GM21528 (cell line): ENCODE data around the gene RSPRY1.
"Not testable (repeated sequence)": the region's sequence is repeated elsewhere in the genome, so short reads cannot be mapped to it uniquely, and the experiment has no call there.

Experiments used
- ATAC-seq: cut with Tn5 transposase; IDR thresholded peaks from one replicate; pipeline ENCODE4 v1.9.1; 2021; ENCODE audit warnings: mild to moderate bottlenecking, moderate library complexity; ENCODE audit not compliant: unreplicated experiment, low FRiP score

The RSPRY1 gene

DNA sequence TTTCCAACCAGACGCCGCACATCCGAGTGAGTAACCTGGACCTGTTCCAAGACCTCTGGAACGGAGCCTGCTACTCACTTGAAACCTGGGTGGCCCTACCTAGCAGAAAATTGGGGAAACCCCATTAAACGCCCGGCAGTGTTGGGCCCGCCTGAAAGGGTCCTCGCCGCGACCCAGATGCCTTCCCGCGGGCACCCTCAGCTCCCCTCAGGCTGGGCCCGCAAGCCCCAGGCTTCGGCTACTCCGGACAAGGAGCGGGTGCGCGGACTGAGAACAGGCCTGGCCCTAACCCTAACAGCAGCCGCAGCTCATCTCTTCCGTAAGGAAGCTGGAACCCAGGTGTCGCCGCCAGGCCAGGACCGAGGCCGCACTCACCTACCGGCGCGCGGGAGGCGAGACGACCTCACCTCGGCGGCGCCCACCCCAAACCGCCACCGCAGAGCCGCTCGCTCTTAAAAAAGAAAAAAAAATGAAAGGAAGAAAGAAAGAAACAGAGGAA, 634 bp upstream of the RSPRY1 start:
- peak; percentile 43 for ATAC-seq

DNA sequence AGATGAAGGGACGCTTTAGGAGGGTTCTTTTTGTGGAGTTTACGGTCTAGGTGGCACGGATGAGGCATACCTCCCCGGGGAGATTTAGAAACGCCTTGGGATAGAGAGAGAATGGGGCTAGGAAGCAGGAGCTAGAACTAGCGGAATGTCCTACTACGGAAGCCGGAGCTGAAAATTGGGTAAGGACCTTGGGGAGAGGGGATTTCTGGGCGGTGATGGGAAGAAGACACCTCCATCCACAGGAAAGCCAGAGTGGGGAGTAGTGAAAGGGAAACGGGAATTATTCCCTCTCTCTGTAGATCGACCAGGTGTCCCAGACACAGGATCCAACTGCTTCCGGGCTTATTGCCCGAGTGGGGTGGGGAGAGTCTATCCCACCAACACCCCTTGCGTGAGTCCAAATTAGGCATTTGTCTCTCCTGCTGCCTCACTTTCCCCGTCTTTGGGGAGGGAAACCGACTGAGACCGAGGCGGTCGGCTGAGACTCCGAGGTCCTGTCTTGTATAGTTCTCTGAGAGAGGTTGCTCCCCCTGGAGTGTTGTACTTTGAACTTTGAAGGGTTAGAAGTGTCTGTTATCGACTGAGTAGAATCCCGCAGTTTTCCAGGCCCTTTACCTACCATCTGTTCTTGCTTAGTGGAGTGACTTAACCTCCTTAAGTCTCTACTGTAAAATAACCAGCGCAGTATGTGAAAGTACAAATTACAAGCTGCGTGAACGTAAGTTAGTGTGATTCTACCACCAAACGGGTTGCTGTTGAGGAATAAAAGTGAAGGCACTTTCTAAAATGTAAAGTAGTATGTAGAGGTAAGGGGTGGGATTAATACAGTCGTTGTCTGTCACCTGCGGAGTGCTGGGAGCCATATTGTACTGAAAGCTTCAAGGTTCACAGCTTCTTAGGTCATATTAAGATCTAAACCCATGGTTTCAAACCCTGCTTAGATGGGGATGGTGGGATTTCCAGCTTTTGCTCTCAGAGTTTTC, 1.0 kb downstream of the RSPRY1 start:
- ATAC-seq, result peak; percentile 10

GRCh38 chr16:57187902-57188710, 2.0 kb downstream of the RSPRY1 start:
- ATAC-seq, result not testable (repeated sequence)

- ATAC-seq, result no peak
Observed at GRCh38 chr16:57188711-57189002, 2.5 kb downstream of the RSPRY1 start.

DNA sequence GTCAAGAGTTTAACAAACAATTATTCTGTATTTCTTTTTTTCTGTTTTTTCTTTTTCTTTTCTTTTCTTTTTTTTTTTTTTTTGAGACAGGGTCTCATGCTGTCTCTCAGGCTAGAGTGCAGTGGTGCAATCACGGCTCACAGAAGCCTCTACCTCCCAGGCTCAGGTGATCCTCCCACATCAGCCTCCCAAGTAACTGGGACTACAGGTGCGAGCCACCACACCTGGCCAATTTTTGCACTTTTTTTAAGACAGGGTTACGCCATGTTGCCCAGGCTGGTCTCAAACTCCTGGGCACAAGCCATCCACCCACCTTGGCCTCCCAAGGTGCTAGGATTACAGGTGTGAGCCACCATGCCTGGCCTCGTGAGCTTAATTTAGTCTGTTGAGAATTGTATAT, 3.4 kb downstream of the RSPRY1 start:
- not testable (repeated sequence) for ATAC-seq

DNA sequence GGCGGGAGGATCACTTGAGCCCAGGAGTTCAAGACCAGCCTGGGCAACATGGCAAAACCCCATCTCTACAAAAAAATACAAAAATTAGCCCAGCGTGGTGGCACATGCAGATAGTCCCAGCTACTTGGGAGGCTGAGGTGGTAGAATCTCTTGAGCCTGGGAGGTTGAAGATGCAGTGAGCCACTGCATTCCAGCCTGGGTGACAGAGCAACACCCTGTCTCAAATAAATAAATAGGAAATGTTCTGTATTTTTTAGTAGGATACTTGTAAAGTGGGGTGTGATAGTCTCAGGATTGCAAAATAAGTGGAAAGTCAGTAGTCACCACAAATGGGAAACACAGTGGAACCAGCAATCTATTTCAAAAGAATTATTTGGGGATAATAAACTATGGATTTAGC, 4.0 kb downstream of the RSPRY1 start:
- no peak for ATAC-seq

GRCh38 chr16:57191056-57191571, 5.0 kb downstream of the RSPRY1 start:
- no peak for ATAC-seq

- no peak for ATAC-seq
Observed at GRCh38 chr16:57192146-57192545, 6.0 kb downstream of the RSPRY1 start.

DNA sequence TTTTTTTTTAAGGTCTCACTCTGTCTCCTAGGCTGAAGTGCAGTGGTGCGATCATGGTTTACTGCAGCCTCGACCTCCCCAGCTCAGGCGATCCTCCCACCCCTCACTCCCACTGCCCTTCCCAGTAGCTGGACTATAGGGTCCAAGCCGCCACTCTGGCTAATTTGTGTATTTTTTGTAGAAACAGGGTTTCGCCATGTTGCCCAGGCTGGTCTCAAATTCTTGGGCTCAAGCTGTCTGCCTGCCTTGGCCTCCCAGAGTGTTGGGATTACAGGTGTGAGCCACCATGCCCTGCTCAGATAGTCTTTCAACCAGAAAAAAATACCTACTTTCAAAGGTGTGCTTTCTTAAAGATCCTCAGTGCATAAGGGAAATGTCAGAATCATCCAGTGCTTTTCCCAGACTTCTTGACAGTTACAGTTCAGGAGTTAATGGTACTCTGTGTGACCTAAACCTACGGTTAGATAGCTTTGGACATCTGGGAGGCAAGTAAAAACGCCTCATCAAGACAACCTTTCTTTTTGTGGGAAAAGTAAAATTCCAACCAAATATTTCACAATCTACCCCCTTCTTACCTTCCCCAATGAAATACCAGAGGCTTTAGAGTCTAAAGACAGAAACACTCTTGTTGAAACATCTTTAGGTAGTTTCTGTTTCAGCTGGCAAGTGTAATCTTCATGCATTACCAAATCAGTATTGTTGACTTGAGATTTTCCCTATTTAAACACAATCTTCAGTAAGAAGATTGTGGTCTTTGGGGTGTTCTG, 6.8 kb downstream of the RSPRY1 start:
- no peak for ATAC-seq

GRCh38 chr16:57194512-57194911, 8.4 kb downstream of the RSPRY1 start:
- no peak for ATAC-seq

DNA sequence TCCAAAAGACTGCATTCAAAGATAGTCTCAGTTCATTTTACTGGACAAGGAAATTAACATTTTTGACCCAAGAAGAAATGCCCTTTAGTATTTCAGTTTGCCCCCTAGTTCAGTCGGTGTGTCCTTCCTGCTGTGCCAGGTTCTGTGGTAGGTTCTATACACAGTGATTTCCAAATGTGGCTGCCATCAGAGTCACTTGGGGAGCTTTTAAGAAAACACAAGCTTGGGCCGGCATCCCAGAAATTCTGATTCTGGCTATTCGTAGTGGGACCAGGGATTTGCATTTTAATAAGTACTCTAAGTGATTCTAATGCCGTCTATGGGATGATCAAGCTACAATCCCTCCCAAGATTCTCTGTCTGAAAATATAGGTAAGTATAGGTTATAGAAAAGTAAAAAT, 10.2 kb downstream of the RSPRY1 start:
- ATAC-seq, result no peak

DNA sequence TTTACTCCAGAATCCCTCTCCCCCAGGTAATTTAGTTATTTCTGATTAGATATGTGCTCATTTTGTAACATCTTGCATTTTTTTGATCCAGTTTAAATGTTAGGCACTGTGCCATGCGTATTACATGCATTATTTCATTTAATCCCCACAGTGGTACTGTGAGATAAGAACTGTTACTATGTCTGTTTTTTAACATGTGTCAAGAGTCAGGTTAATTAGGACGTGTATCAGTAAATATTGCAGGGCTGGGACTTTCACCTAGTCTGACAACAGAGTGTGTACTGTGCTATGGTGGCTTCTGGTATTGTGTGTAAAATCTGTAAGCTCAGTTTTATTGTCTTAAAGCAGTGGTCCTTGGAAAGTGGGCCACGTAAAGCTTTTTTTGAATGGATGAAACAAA, 10.6 kb downstream of the RSPRY1 start:
- no peak for ATAC-seq

- ATAC-seq, result not testable (repeated sequence)
Observed at GRCh38 chr16:57200321-57200720, 14.2 kb downstream of the RSPRY1 start.

DNA sequence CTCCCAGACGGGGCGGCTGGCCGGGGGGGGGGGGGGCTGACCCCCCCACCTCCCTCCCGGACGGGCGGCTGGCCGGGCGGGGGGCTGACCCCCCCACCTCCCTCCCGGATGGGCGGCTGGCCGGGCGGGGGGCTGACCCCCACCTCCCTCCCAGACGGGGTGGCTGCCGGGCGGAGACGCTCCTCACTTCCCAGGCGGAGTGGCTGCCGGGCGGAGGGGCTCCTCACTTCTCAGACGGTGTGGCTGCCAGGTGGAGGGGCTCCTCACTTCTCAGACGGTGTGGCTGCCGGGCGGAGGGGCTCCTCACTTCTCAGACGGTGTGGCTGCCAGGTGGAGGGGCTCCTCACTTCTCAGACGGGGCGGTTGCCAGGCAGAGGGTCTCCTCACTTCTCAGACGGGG, 14.8 kb downstream of the RSPRY1 start:
- not testable (repeated sequence) for ATAC-seq

DNA sequence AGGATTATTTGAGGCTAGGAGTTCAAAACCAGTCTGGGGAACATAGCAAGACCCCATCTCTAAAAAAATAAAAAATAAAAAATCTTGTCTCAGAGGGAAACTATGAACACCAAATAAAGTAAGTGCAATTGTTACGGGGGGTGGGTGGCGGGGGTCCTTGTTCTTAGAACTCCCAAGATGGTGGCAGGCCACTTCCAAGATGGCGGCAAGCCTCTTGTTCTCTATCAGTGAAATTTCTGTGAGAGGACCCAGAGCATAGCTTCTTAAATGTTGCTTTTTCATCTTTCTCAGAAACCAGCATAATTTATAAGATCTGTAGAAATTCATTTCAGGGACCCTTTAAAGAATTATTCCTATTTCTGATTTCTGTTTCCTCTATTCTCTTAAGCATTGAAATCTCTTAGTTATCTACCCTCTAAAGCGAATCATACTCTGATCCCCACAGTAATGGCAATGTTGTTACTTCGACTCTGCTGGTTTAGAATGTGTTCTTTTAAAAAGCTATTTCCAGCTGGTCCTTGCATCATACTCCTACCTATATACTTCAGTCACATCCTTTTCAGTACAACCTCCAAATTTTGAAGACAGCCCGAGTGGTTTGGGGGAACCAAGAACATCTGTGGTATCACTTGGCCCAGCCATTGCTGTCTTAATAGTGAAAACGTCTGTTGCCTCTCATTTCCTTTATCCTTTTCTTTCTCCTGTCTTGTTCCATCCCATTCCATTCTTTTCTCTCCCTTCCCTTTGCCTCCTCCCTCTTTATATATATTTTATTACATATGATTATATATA, 16.2 kb downstream of the RSPRY1 start:
- no peak for ATAC-seq

DNA sequence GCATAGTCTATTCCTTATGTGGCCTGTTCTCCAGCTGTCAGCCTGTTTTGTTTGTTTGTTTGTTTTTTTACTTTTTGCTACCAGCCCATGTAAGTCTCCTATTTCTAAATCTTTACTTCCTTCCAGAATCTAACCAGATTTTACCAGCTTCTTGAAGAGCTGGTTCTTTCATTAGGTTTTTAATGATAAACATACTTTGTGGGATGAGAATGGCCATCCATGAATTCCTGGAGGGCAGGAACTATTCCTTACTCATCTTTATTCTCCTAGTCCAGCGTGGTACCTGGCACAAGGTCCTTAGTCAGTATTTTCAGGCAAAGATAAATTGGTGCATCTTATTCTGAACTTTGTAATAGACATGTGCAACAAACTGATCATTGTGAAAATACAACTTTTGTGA, 17.3 kb downstream of the RSPRY1 start:
- ATAC-seq, result no peak

GRCh38 chr16:57204675-57205074, 18.5 kb downstream of the RSPRY1 start:
- no peak for ATAC-seq

DNA sequence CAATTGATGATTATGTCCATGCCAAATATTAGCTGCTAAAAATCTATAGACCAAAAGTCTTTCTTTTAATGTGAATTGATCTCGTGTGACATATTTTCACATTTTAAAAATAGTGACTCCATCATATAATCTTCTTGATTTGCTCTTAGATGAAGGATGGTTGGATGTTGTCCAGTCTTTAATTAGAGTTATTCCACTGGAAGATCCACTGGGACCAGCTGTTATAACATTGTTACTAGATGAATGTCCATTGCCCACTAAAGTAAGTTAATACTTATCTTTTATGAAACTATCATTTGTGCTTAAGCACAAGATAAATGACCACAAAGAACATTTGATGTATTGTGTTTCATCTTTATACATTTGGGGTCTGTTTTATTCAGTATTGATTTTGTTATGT, 22.8 kb downstream of the RSPRY1 start:
- no peak for ATAC-seq

DNA sequence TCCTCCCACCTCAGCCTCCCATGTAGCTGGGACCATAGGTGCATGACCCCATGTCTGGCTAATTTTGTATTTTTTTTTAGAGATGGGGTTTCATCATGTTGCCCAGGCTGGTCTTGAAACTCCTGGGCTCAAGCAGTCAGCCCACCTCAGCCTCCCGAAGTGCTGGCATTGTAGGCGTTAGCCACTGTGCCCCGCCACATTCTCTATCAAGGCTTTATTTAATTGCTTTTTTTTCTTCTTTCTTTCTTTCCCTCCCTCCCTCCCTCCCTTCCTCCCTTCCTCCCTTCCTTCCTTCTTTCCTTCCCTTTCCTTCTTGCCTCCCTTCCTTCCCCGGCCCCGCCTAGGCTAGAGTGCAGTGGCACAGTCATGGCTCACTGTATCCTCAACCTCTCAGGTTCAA, 23.7 kb downstream of the RSPRY1 start:
- no peak for ATAC-seq

- ATAC-seq, result no peak
Observed at GRCh38 chr16:57213462-57213861, 27.3 kb downstream of the RSPRY1 start.
